SK-N-SH treated with all-trans-retinoic acid at 6 μM for 48 hours (cell line): ENCODE results near the gene SNAPIN.
A peak's percentile ranks its signal among the peaks of the same experiment; 100 is the strongest.

Experiments used
- ATAC-seq: fragments of 200-7000 bp; cut with Tn5 transposase; 3 replicates; pipeline ENCODE4 v1.9.1; 2020; ENCODE audit warnings: mild to moderate bottlenecking, moderate library complexity
- ARNTL ChIP-seq: fragments of 450-650 bp; formaldehyde crosslinking; IDR thresholded peaks from 2 replicates; pipeline ENCODE4 v1.5.0; 2020; ENCODE audit warnings: low read depth, mild to moderate bottlenecking, moderate library complexity, borderline replicate concordance
- BACH2 ChIP-seq: fragments of 250-450 bp; sonication (Bioruptor Pico); IDR thresholded peaks from 2 replicates; pipeline ENCODE4 v1.9.0; 2021; ENCODE audit warnings: mild to moderate bottlenecking, borderline replicate concordance
- CSDC2 ChIP-seq: fragments of 250-450 bp; sonication (Bioruptor Pico); IDR thresholded peaks from 2 replicates; pipeline ENCODE4 v1.5.0; 2020; ENCODE audit warnings: mild to moderate bottlenecking, moderate library complexity
- CSRNP3 ChIP-seq: fragments of 250-450 bp; sonication (Bioruptor Pico); IDR thresholded peaks from 2 replicates; pipeline ENCODE4 v1.5.1; 2021; ENCODE audit warnings: mild to moderate bottlenecking, moderate library complexity
- ESRRG ChIP-seq: fragments of 250-450 bp; sonication (Bioruptor Pico); IDR thresholded peaks from 2 replicates; pipeline ENCODE4 v1.6.1; 2021; ENCODE audit warnings: mild to moderate bottlenecking
- GLIS3 ChIP-seq: fragments of 250-450 bp; sonication (Bioruptor Pico); IDR thresholded peaks from 2 replicates; pipeline ENCODE4 v1.5.0; 2020; ENCODE audit warnings: mild to moderate bottlenecking, moderate library complexity
- PATZ1 ChIP-seq: fragments of 250-450 bp; sonication (Bioruptor Pico); IDR thresholded peaks from 2 replicates; pipeline ENCODE4 v1.8.0; 2020; ENCODE audit warnings: mild to moderate bottlenecking, moderate library complexity, borderline replicate concordance
- POU6F1 ChIP-seq: fragments of 250-450 bp; sonication (Bioruptor Pico); IDR thresholded peaks from 2 replicates; pipeline ENCODE4 v1.8.0; 2021; ENCODE audit warnings: low read depth, mild to moderate bottlenecking, moderate library complexity, borderline replicate concordance
- PPARA ChIP-seq: fragments of 250-450 bp; sonication (Bioruptor Pico); IDR thresholded peaks from 2 replicates; pipeline ENCODE4 v1.5.0; 2020; ENCODE audit warnings: mild to moderate bottlenecking, borderline replicate concordance
- SNAI2 ChIP-seq: fragments of 250-450 bp; sonication (Bioruptor Pico); IDR thresholded peaks from 2 replicates; pipeline ENCODE4 v1.5.0; 2020; ENCODE audit warnings: mild to moderate bottlenecking, moderate library complexity
- TCF4 ChIP-seq: fragments of 250-450 bp; sonication (Bioruptor Pico); IDR thresholded peaks from 2 replicates; pipeline ENCODE4 v1.8.0; 2021; ENCODE audit warnings: mild to moderate bottlenecking, moderate library complexity, borderline replicate concordance
- TOX ChIP-seq: fragments of 250-450 bp; sonication (Bioruptor Pico); IDR thresholded peaks from 2 replicates; pipeline ENCODE4 v1.8.0; 2021; ENCODE audit warnings: mild to moderate bottlenecking, moderate library complexity, borderline replicate concordance
- ZFP30 ChIP-seq: fragments of 450-650 bp; formaldehyde crosslinking; IDR thresholded peaks from 2 replicates; pipeline ENCODE4 v1.5.0; 2022; ENCODE audit warnings: mild to moderate bottlenecking, moderate library complexity
- ZNF565 ChIP-seq: fragments of 450-650 bp; formaldehyde crosslinking; conservative IDR thresholded peaks from 2 replicates; pipeline ENCODE4 v1.5.0; 2020; ENCODE audit warnings: low read depth, mild to moderate bottlenecking, moderate library complexity
- ZNF70 ChIP-seq: fragments of 450-650 bp; formaldehyde crosslinking; IDR thresholded peaks from 2 replicates; pipeline ENCODE4 v1.5.0; 2020; ENCODE audit warnings: mild to moderate bottlenecking, moderate library complexity
- ZNF8 ChIP-seq: fragments of 450-650 bp; formaldehyde crosslinking; IDR thresholded peaks from 2 replicates; pipeline ENCODE4 v1.5.0; 2020; ENCODE audit warnings: mild to moderate bottlenecking, moderate library complexity
- TF ChIP-seq, protein P1 (sequence below): fragments of 250-450 bp; sonication (Bioruptor Pico); IDR thresholded peaks from 2 replicates; pipeline ENCODE4 v1.5.0; 2020; ENCODE audit warnings: mild to moderate bottlenecking, moderate library complexity
- TF ChIP-seq, protein P2 (sequence below): fragments of 250-450 bp; sonication (Bioruptor Pico); IDR thresholded peaks from 2 replicates; pipeline ENCODE4 v1.5.1; 2020; ENCODE audit warnings: low read depth, mild to moderate bottlenecking, moderate library complexity

SNAPIN gene

GRCh38 chr1:153673511-153673910 is 15.0 kb downstream of the SNAPIN start (continued):
- TF ChIP-seq, protein P1, sequence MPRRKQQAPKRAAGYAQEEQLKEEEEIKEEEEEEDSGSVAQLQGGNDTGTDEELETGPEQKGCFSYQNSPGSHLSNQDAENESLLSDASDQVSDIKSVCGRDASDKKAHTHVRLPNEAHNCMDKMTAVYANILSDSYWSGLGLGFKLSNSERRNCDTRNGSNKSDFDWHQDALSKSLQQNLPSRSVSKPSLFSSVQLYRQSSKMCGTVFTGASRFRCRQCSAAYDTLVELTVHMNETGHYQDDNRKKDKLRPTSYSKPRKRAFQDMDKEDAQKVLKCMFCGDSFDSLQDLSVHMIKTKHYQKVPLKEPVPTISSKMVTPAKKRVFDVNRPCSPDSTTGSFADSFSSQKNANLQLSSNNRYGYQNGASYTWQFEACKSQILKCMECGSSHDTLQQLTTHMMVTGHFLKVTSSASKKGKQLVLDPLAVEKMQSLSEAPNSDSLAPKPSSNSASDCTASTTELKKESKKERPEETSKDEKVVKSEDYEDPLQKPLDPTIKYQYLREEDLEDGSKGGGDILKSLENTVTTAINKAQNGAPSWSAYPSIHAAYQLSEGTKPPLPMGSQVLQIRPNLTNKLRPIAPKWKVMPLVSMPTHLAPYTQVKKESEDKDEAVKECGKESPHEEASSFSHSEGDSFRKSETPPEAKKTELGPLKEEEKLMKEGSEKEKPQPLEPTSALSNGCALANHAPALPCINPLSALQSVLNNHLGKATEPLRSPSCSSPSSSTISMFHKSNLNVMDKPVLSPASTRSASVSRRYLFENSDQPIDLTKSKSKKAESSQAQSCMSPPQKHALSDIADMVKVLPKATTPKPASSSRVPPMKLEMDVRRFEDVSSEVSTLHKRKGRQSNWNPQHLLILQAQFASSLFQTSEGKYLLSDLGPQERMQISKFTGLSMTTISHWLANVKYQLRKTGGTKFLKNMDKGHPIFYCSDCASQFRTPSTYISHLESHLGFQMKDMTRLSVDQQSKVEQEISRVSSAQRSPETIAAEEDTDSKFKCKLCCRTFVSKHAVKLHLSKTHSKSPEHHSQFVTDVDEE (CRISPR knock-in tag): no peak

- TF ChIP-seq ZNF8 (CRISPR knock-in tag) (no peak), BACH2 (CRISPR knock-in tag) (no peak), CSDC2 (CRISPR knock-in tag) (no peak), CSRNP3 (no peak), ZNF70 (no peak), TCF4 (CRISPR knock-in tag) (no peak), ESRRG (CRISPR knock-in tag) (no peak), ZNF565 (CRISPR knock-in tag) (no peak), TOX (CRISPR knock-in tag) (no peak), ARNTL (CRISPR knock-in tag) (no peak), PPARA (no peak), POU6F1 (no peak)
- TF ChIP-seq, protein P1 (CRISPR knock-in tag): no peak
- TF ChIP-seq, all 23 proteins: peak for 0
- ATAC-seq: peak; percentile 77
Observed at GRCh38 chr1:153677718-153678518, 19.4 kb downstream of the SNAPIN start.

- peak; percentile 76 for ATAC-seq
- TF ChIP-seq GLIS3 (CRISPR knock-in tag): no peak
- no peak for TF ChIP-seq PPARA
- no peak for TF ChIP-seq ZNF8 (CRISPR knock-in tag)
- TF ChIP-seq PATZ1 (CRISPR knock-in tag): no peak
- TF ChIP-seq SNAI2: no peak
- TF ChIP-seq ZFP30: no peak
- TF ChIP-seq ARNTL (CRISPR knock-in tag): no peak
- no peak for TF ChIP-seq TOX (CRISPR knock-in tag)
- no peak for TF ChIP-seq ZNF565 (CRISPR knock-in tag)
- TF ChIP-seq, protein P2, sequence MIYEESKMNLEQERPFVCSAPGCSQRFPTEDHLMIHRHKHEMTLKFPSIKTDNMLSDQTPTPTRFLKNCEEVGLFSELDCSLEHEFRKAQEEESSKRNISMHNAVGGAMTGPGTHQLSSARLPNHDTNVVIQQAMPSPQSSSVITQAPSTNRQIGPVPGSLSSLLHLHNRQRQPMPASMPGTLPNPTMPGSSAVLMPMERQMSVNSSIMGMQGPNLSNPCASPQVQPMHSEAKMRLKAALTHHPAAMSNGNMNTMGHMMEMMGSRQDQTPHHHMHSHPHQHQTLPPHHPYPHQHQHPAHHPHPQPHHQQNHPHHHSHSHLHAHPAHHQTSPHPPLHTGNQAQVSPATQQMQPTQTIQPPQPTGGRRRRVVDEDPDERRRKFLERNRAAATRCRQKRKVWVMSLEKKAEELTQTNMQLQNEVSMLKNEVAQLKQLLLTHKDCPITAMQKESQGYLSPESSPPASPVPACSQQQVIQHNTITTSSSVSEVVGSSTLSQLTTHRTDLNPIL (CRISPR knock-in tag): no peak
- no peak for TF ChIP-seq CSDC2 (CRISPR knock-in tag)
Observed at GRCh38 chr1:153678519-153679336, 20.2 kb downstream of the SNAPIN start, which contains the start of gene NPR1. TSS of gene NPR1 (plus strand) at chr1:153678688. CDS start at chr1:153679109, 421 bp downstream.
